Endothelial cell of umbilical vein (primary cell): ENCODE measurements around the gene LAMC2. TPM values are rescaled to one million over a fixed set of nuclear protein-coding genes. Genes with fewer than 3 reads are reported as not detected.

Experiments
- BruUV-seq: library from RNA; stranded (reverse); fragments of 400-500 nt; replicated peaks from 2 replicates; lab custom pipeline; 2021; lab: Mats Ljungman, UMichigan
- CTCF ChIA-PET: fragments of 300-600, 350-600 bp; sonication (Branson Sonifier 250); formaldehyde crosslinking; loops from one replicate; lab custom pipeline; 2021; ENCODE audit warnings: antibody characterized with exemption, inconsistent platforms; lab: Charles Lee
- POLR2A ChIA-PET: fragments of 300-600, 350-600 bp; sonication (Branson Sonifier 250); formaldehyde crosslinking; loops from one replicate; lab custom pipeline; 2021; ENCODE audit warnings: antibody characterized with exemption, inconsistent platforms; lab: Charles Lee
- DNase-seq: peaks from one replicate; pipeline ENCODE4 v3.0.0-alpha.2; 2011; ENCODE audit warnings: low read depth, low spot score
- FAIRE-seq: peaks from 2 replicates; lab custom pipeline; 2011; peaks lifted over from hg19 to GRCh38; lab: Jason Lieb, UNC
- H2AFZ ChIP-seq: 2 replicates; pipeline ENCODE4 v1.6.0; 2012; ENCODE audit warnings: low read depth, low read length, control low read depth, inconsistent platforms
- H3K27ac ChIP-seq: 2 replicates; pipeline ENCODE4 v1.5.1; 2011; ENCODE audit warnings: low read depth, mild to moderate bottlenecking, control low read depth, low read length, moderate library complexity; ENCODE audit not compliant: insufficient read depth
- H3K27me3 ChIP-seq, 2 experiments: 2 replicates each; pipeline versions ENCODE4 v1.6.0 to v1.6.1; 2011; ENCODE audit warnings: low read length in 2 of 2, mixed read lengths in 1 of 2; ENCODE audit not compliant: control insufficient read depth in 2 of 2, insufficient read depth in 2 of 2
- H3K36me3 ChIP-seq, 2 experiments: 2 replicates in 1 of 2; 3 replicates in 1 of 2; pipeline ENCODE4 v1.5.1; 2011; ENCODE audit warnings: low read length in 2 of 2, mild to moderate bottlenecking in 1 of 2, moderate library complexity in 1 of 2; ENCODE audit not compliant: control insufficient read depth in 2 of 2, insufficient read depth in 2 of 2; ENCODE audit errors: extremely low read depth in 1 of 2
- H3K4me1 ChIP-seq: 3 replicates; pipeline ENCODE4 v1.5.1; 2011; ENCODE audit warnings: mild to moderate bottlenecking, low read length; ENCODE audit not compliant: control insufficient read depth, insufficient read depth; ENCODE audit errors: extremely low read depth
- H3K4me2 ChIP-seq: 2 replicates; pipeline ENCODE4 v1.6.1; 2011; ENCODE audit warnings: low read length, control low read depth, mixed read lengths; ENCODE audit not compliant: insufficient read depth
- H3K4me3 ChIP-seq, 3 experiments: fragments of 200-600 bp in 1 of 3; sonication (generic), shearing (Covaris generic) in 1 of 3; replicated peaks in 1 of 3; 2 replicates each; pipeline ENCODE4 v1.5.1; 2011 to 2016; ENCODE audit warnings: control low read depth in 3 of 3, low read length in 3 of 3, mild to moderate bottlenecking in 2 of 3, inconsistent platforms in 1 of 3, low read depth in 1 of 3, moderate library complexity in 1 of 3; ENCODE audit not compliant: insufficient read depth in 1 of 3
- H3K79me2 ChIP-seq: 2 replicates; pipeline ENCODE4 v1.6.0; 2012; ENCODE audit warnings: low read length, inconsistent platforms; ENCODE audit not compliant: control insufficient read depth, insufficient read depth
- H3K9ac ChIP-seq: replicated peaks from 2 replicates; pipeline ENCODE3; 2011; ENCODE audit warnings: low read length, control low read depth; ENCODE audit not compliant: insufficient read depth; ENCODE audit errors: extremely low read depth
- H3K9me1 ChIP-seq: replicated peaks from 3 replicates; pipeline ENCODE4 v1.6.0; 2011; ENCODE audit warnings: mild to moderate bottlenecking, low read length; ENCODE audit not compliant: control insufficient read depth, insufficient read depth; ENCODE audit errors: extremely low read depth
- H3K9me3 ChIP-seq: replicated peaks from 2 replicates; pipeline ENCODE4 v1.5.1; 2012; ENCODE audit warnings: low read length, inconsistent platforms; ENCODE audit not compliant: control insufficient read depth, insufficient read depth
- H4K20me1 ChIP-seq: replicated peaks from 2 replicates; pipeline ENCODE3; 2011; ENCODE audit warnings: mild to moderate bottlenecking, low read length; ENCODE audit not compliant: control insufficient read depth, insufficient read depth; ENCODE audit errors: extremely low read depth
- EZH2 ChIP-seq: IDR thresholded peaks from 2 replicates; pipeline ENCODE4 v1.6.1; 2012; ENCODE audit warnings: borderline replicate concordance, low read depth, mild to moderate bottlenecking, moderate library complexity, low read length, inconsistent platforms; ENCODE audit not compliant: severe bottlenecking
- FOS ChIP-seq: IDR thresholded peaks from 2 replicates; pipeline ENCODE4 v1.6.1; 2011; ENCODE audit warnings: mild to moderate bottlenecking, low read length, moderate library complexity, borderline replicate concordance; ENCODE audit not compliant: insufficient read depth
- GATA2 ChIP-seq: IDR thresholded peaks from 2 replicates; pipeline ENCODE4 v1.7.0; 2011; ENCODE audit warnings: low read depth, mild to moderate bottlenecking, moderate library complexity, mixed read lengths, low read length; ENCODE audit not compliant: insufficient read length, insufficient read depth
- JUN ChIP-seq: IDR thresholded peaks from 2 replicates; pipeline ENCODE4 v1.6.1; 2011; ENCODE audit warnings: borderline replicate concordance, low read depth; ENCODE audit not compliant: insufficient read length, insufficient read depth
- MYC ChIP-seq: IDR thresholded peaks from one replicate; pipeline ENCODE4 v1.6.1; 2011; ENCODE audit warnings: mild to moderate bottlenecking, low read depth, low read length
- POLR2A ChIP-seq: IDR thresholded peaks from 2 replicates; pipeline ENCODE4 v1.6.1; 2012; ENCODE audit warnings: low read depth, mild to moderate bottlenecking, control low read depth, low read length
- POLR2AphosphoS5 ChIP-seq: IDR thresholded peaks from 2 replicates; pipeline ENCODE4 v1.6.1; 2012; ENCODE audit warnings: low read depth, mild to moderate bottlenecking, control low read depth, low read length, moderate library complexity; ENCODE audit not compliant: insufficient read depth
- dilution Hi-C: fragments of 300-500 bp; cut with MboI; formaldehyde crosslinking; loops from one replicate; pipeline ENCODE4 v1.15.0; 2019; ENCODE audit warnings: low sequenced_read_pairs; ENCODE audit not compliant: extremely low pct_ligation_motif_present
- intact Hi-C: fragments of 100-400 bp; cut with micrococcal nuclease; formaldehyde crosslinking; loops from one replicate; pipeline ENCODE4 v1.10.0; 2022
- polyA plus RNA-seq, 4 experiments: library from polyadenylated mRNA; depleted of rRNA in 3 of 4; stranded (reverse) in 3 of 4; unstranded in 1 of 4; fragments of >200 nt; gene quantifications; 2 replicates each; pipeline versions ENCODE4 v1.2.1 to v1.2.3, GENCODE V29; 2011 to 2012; ENCODE audit warnings: missing spikeins in 1 of 4
- total RNA-seq: library from RNA; stranded (reverse); gene quantifications from 2 replicates; pipeline ENCODE4 v1.2.3, GENCODE V29; 2021
- TF ChIP-seq, protein P1 (sequence below), 2 donors: IDR thresholded peaks; 1 replicate in 1 of 2; 2 replicates in 1 of 2; pipeline ENCODE4 v1.5.1; 2011; ENCODE audit warnings: low read length in 2 of 2, mild to moderate bottlenecking in 2 of 2, moderate library complexity in 2 of 2, control low read depth in 1 of 2, inconsistent platforms in 1 of 2, low read depth in 1 of 2; ENCODE audit not compliant: insufficient read depth in 1 of 2; ENCODE audit errors: extremely low read depth in 1 of 2
- TF ChIP-seq, protein P2 (sequence below): IDR thresholded peaks from 2 replicates; pipeline ENCODE4 v1.6.1; 2011; ENCODE audit not compliant: insufficient read depth, insufficient read length

Gene LAMC2
- total and polyA plus RNA-seq, 2 donors (not counting 3 experiments of a cell fraction or from before 2014, with no cell fraction given) = 0.23 to 0.82 TPM

DNA sequence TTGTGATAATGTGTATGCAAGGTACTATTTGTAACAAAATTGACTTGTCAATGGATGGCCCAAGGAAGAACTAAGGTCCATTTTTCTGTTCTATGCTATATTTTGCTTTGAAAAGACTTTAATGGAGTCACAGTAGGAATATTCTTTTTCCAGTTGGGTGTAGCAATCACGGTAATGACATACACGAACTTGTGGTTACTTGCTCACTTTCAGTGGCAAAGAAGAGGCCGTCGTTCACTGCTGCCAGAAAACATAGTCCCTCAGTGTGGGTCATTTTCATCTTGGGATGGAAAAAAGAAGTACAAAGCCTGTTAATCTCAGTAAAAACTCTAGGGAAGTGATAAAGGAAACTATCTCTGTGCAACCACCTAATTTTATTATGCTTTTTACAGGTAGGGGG is 47.8 kb upstream of the LAMC2 start:
- POLR2A ChIA-PET = no interaction called here
- intact Hi-C loops (loop anchor here (5.0 kb wide), 2 partner anchors 134 to 334 kb away; partner anchors contain the start of gene SMG7), dilution Hi-C loops (no loop called here)

More for the DNA sequence above, 47.8 kb upstream of the LAMC2 start:
- Histone ChIP-seq H3K27me3 (no peaks in the 10 kb centered on the region), H4K20me1 (no peaks in the 10 kb centered on the region), H3K36me3 (peaks cover 22 to 53% of the 10 kb centered on the region in 2 experiments), H3K9me3 (no peaks in the 10 kb centered on the region), H2AFZ (no peak overlapping the region), H3K4me2 (no peak overlapping the region), H3K4me1 (peaks cover 25% of the 10 kb centered on the region), H3K27ac (peak overlapping the region; percentile 94), H3K9me1 (no peaks in the 10 kb centered on the region), H3K79me2 (no peaks in the 10 kb centered on the region), H3K4me3 (no peak overlapping the region), H3K9ac (no peak overlapping the region)
- TF ChIP-seq GATA2 (no peak), FOS (no peak), POLR2A (no peak), MYC (no peak), JUN (no peak), EZH2 (no peak), POLR2AphosphoS5 (no peak)
- TF ChIP-seq, protein P1, sequence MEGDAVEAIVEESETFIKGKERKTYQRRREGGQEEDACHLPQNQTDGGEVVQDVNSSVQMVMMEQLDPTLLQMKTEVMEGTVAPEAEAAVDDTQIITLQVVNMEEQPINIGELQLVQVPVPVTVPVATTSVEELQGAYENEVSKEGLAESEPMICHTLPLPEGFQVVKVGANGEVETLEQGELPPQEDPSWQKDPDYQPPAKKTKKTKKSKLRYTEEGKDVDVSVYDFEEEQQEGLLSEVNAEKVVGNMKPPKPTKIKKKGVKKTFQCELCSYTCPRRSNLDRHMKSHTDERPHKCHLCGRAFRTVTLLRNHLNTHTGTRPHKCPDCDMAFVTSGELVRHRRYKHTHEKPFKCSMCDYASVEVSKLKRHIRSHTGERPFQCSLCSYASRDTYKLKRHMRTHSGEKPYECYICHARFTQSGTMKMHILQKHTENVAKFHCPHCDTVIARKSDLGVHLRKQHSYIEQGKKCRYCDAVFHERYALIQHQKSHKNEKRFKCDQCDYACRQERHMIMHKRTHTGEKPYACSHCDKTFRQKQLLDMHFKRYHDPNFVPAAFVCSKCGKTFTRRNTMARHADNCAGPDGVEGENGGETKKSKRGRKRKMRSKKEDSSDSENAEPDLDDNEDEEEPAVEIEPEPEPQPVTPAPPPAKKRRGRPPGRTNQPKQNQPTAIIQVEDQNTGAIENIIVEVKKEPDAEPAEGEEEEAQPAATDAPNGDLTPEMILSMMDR (IDR thresholded peaks at IDR 0.05; ENCODE audit: extremely low read depth in 1 of 2, insufficient read depth in 1 of 2, low read depth in 1 of 2, low read length in 2 of 2) = no peak
- TF ChIP-seq, protein P2, sequence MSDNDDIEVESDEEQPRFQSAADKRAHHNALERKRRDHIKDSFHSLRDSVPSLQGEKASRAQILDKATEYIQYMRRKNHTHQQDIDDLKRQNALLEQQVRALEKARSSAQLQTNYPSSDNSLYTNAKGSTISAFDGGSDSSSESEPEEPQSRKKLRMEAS = no peak
- FAIRE-seq (no peak), DNase-seq (no peak)
- CTCF ChIA-PET = interaction anchor here (0.8 to 2.3 kb wide), 6 partner anchors 10 to 176 kb away, joined by 3 to 16 read pairs (median 6); partner anchors contain the start of gene LAMC2
- no TSS peak for BruUV-seq
